Right ventricle myocardium inferior (tissue), 1 donor: ENCODE results near the gene FBXO10. TPM values are rescaled to one million over a fixed set of nuclear protein-coding genes. Genes with fewer than 3 reads are reported as not detected.
"Not testable (repeated sequence)": the region's sequence is repeated elsewhere in the genome, so short reads cannot be mapped to it uniquely, and the experiment has no call there.

Experiments
- ATAC-seq: fragments of 200-7000 bp; cut with Tn5 transposase; one replicate; pipeline ENCODE4 v1.9.1; 2020; ENCODE audit warnings: mild to moderate bottlenecking, moderate library complexity
- DNase-seq: peaks from one replicate; pipeline ENCODE4 v3.0.0; 2021; ENCODE audit errors: missing footprints
- intact Hi-C: fragments of 100-400 bp; cut with DNase I; formaldehyde crosslinking; loops from one replicate; pipeline ENCODE4 v1.11.0; 2022
- total RNA-seq: library from RNA; stranded (reverse); fragmentation: NEBNext Ultra II Directional; extraction: Animal tissue kit (Norgen Biotek cat#: 25700); gene quantifications from one replicate; pipeline ENCODE4 v1.2.1, GENCODE V29; 2021
- donor health status: DM: no; HTN: yes; CAD: no; lungs with severe emphysema.

FBXO10 gene
- total RNA-seq, 1 donor from 2014 or later, result 8.4 TPM

GRCh38 chr9:37528652-37529471 is 47.3 kb downstream of the FBXO10 start:
- intact Hi-C loops, result no loop called here
- DNase-seq (no peak), ATAC-seq (no peak)

DNA sequence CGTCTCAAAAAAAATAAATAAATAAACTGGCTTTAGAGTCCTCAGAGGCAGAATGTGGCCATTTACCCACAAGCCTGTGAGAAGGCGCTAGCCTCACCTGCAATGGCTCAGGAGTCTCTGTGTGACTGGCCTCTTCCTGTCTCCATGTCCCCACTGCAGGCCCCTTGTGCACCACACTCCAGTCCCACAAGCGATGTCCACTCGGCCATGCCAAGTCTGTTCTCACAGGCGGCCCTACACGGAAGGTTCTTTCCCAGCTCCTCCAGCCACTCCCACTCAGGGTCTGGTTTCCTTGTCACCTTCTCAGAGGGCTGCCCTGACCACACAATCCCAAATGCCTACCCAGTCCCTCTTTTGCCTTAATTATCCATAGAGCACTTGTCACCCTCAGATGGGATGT is 52.3 kb downstream of the FBXO10 start:
- ATAC-seq, result no peak
- intact Hi-C loops, result no loop called here

DNA sequence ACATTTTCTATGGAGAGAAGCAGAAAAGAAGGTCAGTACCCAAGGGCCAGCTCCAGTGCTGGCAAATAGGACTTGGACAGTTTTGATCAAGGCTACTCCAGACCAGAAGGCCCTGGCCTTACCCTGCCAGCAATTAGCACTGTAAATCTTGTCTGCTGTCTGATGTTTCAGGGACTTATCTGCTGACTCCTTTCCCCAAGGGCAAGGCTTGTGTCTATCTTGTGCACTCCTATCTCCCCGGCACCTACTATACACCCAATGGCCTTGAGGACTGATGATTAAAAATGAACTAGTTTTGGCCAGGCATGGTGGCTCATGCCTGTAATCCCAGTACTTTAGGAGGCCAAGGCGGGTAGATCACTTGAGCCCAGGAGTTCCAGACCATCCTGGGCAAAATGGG is 53.2 kb downstream of the FBXO10 start:
- DNase-seq, result no peak
- intact Hi-C loops, result no loop called here
- ATAC-seq, result no peak

More for the DNA sequence above, 52.3 kb downstream of the FBXO10 start:
- DNase-seq, result no peak

GRCh38 chr9:37521111-37521510 is 55.1 kb downstream of the FBXO10 start:
- ATAC-seq (no peak), DNase-seq (no peak)
- intact Hi-C loops, result no loop called here

- ATAC-seq, result no peak
- intact Hi-C loops, result no loop called here
- no peak for DNase-seq
Measured at GRCh38 chr9:37520641-37521040, 55.5 kb downstream of the FBXO10 start.

- intact Hi-C loops, result no loop called here
- no peak for ATAC-seq
- no peak for DNase-seq
Measured at GRCh38 chr9:37517923-37518322, 58.3 kb downstream of the FBXO10 start.

DNA sequence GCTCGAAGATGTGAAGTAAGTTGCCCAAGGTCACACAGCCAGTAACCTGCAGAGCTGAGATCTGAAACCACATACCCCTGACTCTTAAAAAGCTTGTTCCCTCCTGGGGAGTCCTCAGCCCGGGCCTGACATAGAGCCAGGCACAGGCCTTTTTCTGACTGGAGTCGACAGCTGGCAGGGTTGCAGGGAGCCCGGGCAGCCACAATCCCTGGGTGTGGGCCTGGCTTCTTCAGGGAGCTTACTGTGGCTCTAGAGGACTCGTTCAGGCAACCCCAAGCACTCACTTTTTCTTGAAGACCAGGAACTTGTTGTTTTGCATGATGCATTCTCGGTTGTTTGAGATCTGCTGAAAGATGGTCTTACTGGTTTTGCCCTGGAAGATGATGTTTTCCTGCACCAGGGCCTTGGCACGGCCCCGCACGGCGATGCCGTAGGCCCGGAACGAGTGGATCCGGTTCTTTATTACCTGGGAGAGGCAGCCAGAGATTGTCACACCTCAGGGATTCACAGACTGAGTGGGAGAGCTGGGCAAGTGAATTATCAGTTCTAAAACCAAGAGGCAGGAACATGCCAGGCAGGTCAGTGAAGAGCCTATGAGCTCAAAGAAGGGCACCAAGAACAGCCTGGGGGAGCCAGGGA is 60.4 kb downstream of the FBXO10 start:
- ATAC-seq, result no peak
- no peak for DNase-seq
- intact Hi-C loops, result no loop called here

GRCh38 chr9:37514999-37515398 is 61.2 kb downstream of the FBXO10 start:
- intact Hi-C loops, result no loop called here
- ATAC-seq, result no peak
- no peak for DNase-seq

- ATAC-seq, DNase-seq, intact Hi-C loops: not testable (repeated sequence)
Measured at GRCh38 chr9:37514415-37514814, 61.8 kb downstream of the FBXO10 start.

DNA sequence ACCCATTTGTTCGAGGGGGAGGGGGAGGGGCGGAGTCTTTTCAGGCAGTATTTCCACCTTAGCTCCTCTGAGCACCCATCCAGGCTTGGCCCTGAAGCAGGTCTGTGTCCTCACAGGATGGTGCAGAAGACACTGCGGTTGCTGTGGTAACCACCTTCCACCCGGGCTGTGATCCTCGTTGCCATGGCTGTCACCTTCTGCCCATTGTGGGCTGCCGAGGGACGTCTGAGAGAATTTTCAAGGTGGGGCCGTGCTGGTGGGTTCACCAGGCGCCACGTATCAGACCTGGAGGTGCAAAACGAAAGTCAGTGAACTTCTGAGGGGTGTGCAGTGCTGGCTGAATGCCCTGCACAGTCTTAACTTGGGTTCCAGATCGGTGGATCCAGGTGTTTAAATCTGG is 63.7 kb downstream of the FBXO10 start:
- intact Hi-C loops, result no loop called here
- DNase-seq, result no peak
- no peak for ATAC-seq

- intact Hi-C loops, result no loop called here
- no peak for DNase-seq
- peak; percentile 26 for ATAC-seq
Measured at GRCh38 chr9:37511016-37512010, 64.9 kb downstream of the FBXO10 start.

DNA sequence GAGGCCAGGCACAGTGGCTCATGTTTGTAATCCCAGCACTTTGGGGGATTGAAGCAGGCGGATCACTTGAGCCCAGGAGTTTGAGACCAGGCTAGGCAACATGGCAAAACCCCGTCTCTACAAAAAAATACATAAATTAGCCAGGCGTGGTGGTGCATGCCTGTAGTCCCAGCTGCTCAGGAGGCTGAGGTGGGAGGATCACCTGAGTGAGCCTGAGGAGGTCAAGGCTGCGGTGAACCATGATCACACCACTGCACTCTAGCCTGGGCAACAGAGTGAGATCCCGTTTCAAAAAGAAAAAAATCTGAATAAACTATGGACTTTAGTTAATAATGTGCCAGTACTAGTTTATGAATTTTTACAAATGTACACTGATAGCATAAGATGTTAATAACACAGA is 66.1 kb downstream of the FBXO10 start:
- intact Hi-C loops, DNase-seq: not testable (repeated sequence)

GRCh38 chr9:37509536-37509935 is 66.6 kb downstream of the FBXO10 start:
- intact Hi-C loops, result no loop called here
- ATAC-seq (no peak), DNase-seq (no peak)

More for the DNA sequence above, 66.1 kb downstream of the FBXO10 start:
- not testable (repeated sequence) for ATAC-seq

- DNase-seq (no peak), ATAC-seq (no peak)
- intact Hi-C loops, result no loop called here
Measured at GRCh38 chr9:37508834-37509206, 67.4 kb downstream of the FBXO10 start.

DNA sequence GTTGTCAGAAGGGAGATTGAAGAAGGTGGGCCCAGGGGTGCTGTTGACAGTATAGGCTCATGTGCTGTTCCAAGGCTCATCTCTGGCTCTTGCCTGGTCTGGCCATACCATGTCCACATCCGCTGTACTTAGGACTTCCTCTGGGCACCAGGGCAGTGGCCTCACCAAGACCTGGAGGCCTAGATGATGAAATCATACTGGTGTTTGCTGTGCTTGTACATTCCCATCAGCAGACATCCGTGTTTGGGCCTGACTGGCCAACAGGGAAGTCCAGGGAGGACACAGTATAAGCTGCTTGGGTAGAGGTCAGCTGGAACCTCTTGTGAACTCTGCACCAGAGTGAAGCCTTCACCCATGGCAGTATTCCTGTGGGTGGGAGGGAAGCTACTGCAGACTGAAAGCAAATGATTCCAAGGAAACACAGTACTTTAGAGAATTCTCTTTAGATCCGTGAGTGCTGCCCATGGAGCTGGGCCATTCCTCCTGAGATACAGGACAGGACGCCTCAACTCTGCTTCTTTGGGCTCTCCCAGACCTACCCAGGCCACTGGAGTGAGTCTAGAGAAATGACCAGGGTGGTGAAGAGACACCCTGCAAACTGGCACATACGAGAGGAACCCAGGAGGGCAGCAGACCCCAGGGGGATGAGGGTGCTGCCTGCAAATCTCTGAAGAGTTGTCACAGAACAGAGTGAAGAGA is 67.9 kb downstream of the FBXO10 start:
- no peak for DNase-seq
- intact Hi-C loops, result no loop called here
- ATAC-seq, result no peak

DNA sequence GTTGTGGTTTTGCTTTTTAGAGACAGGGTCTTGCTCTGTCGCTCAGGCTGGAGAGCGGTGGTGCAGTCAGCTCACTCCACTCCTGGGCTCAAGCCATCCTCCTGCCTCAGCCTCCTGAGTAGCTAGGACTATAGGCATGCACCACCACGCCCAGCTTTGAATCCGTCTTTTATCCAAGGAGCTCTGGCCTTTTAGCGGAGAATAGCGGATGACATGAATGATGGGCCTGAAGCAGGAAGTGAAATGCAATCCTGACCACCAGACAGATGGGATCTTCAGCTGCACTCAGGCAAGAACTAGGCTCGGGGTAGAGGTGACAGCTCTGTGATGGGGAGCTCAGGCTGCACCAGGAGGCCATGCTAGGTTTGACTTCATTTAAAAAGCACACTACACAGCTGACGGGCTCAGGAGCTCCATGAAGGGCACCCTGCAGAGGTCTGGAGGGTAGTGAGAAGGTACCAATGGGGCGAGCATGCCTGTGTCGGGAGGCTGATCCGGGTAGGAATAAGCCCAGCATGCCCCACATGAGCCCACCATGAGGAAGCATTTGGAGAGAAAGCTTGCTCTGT is 68.5 kb downstream of the FBXO10 start:
- DNase-seq (no peak), ATAC-seq (no peak)
- intact Hi-C loops, result no loop called here

- intact Hi-C loops, result no loop called here
- no peak for ATAC-seq
- DNase-seq, result no peak
Measured at GRCh38 chr9:37504605-37505004, 71.6 kb downstream of the FBXO10 start.

GRCh38 chr9:37503736-37504135 is 72.4 kb downstream of the FBXO10 start:
- ATAC-seq, result peak; percentile 43
- intact Hi-C loops, result no loop called here
- no peak for DNase-seq
